HG02588 (cell line): Measurements from ENCODE around the gene PDZK1.
"Not testable (repeated sequence)": the region's sequence is repeated elsewhere in the genome, so short reads cannot be mapped to it uniquely, and the experiment has no call there.

Experiments used
- ATAC-seq: cut with Tn5 transposase; IDR thresholded peaks from one replicate; pipeline ENCODE4 v1.9.1; 2021; ENCODE audit warnings: mild to moderate bottlenecking, moderate library complexity; ENCODE audit not compliant: unreplicated experiment

The PDZK1 gene

GRCh38 chr1:145711213-145711651 lies 4.1 kb upstream of the PDZK1 start:
- no peak for ATAC-seq

DNA sequence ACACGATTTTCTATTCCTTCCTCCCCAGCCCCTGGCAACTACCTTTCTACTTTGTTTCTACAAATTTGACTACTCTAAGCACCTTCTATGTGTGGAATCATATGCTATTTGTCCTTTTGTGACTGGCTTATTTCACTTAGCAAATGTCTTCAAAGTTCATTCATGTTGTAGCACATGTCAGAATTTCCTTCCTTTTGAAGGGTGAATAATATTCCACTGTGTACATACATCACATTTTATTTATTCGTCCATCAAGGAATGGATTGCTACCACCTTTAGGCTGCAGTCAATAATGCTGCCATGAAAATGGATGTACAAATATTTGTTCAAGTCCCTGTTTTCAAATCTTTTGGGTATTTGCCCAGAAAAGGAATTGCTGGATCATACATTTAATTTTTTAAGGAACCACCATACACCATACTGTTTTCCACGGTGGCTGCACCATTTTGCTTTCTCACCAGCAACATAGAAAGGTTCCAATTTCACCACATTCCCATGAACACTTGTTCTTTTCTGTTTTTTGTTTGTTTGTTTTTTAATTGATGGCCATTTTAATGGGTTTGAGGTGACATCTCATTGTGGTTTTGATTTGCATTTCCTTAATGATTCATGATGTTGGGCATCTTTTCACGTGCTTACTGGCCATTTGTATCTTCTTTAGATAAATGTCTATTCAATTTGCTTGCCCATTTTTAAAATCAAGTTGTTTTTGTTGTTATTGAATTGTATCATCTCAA lies 3.3 kb upstream of the PDZK1 start:
- ATAC-seq, result no peak

DNA sequence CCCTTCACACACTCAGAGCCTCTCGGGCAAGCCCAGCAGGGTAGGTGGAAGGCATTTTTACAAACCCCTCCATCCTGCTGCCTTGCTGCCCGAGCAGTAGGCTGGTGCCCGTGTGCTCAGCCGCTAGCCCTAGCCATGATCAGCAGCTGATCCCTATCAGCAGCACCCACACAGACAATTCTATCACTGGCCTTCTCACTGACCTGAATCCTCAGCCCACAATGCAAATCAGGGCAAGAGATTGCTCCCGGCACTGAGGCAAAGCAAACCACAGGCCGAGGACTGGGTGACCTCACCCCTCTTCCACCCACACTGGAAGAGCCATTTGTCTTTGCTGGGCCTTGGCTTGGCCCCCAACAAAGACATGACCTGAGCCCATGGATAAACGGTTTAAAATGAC lies 895 bp upstream of the PDZK1 start:
- no peak for ATAC-seq

DNA sequence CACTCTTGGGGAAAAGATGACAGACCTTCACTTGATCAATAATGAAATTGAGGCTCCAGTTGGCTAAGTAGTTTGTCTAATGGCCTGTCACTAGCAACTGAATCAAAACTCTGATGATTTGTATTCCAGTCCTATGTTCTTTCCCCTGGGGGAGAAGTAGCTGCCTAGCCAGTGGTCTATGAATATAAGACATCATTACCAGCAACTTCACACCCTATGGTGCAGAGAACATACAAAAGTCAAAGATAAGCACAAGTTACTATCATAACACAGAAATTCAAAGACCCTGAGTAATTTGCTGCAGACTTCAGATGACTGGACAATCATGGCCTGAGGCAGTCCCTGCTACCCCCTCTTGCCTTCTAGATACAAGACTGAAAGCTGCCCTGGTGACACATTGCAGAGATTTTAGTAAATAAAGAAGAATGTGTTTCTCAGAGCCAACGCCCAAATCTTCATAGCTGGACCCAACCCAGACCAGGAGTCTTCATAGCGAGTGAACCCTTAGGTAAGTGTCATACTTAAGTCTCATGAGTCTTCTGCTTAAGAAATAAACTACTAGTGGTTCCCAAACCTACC lies 993 bp downstream of the PDZK1 start:
- no peak for ATAC-seq

GRCh38 chr1:145705622-145706021 lies 1.5 kb downstream of the PDZK1 start:
- ATAC-seq, result no peak

GRCh38 chr1:145702826-145703225 lies 4.3 kb downstream of the PDZK1 start:
- ATAC-seq, result no peak

GRCh38 chr1:145702052-145702451 lies 5.1 kb downstream of the PDZK1 start:
- ATAC-seq, result no peak

DNA sequence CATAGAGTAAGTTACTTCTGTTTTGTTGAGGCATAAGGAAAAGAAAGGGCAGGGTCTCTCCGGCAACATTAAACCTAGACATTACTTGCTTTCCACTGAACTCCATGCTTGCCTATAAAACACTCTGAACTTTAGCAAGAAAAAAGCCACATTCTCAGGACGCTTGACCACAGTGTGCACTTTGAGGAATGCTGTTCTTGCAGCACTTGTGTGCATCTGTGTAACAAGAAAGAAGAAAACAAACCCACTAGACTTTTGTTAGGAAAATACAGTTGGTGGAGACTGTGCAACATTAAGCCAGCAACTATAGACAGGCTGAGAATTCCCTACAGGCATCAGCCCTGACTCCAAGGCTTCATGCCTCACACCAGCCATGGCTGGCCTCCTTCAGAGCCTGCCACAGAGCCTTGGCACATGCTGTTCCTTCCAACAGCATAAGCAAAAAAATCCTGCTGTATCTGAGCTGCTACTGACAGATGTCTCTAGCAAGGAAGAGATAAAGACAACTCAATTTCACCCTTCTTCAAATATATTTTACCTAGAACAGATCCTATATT lies 5.8 kb downstream of the PDZK1 start:
- no peak for ATAC-seq

DNA sequence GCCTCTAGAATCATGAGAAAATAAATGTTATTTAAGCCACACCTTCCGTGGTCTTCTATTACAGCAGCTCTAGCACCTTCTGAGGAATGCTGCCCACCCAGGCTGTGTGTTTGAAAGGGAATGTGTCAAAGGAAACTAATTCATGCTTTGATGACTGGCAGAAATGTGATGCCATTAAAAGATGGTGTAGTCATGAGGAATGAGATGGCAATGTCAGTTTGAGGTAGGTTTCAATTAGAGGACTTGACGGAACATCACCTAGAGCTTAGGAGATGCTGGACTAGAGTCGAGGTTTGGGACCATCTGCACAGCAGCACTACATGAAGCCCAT lies 10.6 kb downstream of the PDZK1 start:
- ATAC-seq, result no peak

- no peak for ATAC-seq
Observed at GRCh38 chr1:145695821-145696629, 11.1 kb downstream of the PDZK1 start.

DNA sequence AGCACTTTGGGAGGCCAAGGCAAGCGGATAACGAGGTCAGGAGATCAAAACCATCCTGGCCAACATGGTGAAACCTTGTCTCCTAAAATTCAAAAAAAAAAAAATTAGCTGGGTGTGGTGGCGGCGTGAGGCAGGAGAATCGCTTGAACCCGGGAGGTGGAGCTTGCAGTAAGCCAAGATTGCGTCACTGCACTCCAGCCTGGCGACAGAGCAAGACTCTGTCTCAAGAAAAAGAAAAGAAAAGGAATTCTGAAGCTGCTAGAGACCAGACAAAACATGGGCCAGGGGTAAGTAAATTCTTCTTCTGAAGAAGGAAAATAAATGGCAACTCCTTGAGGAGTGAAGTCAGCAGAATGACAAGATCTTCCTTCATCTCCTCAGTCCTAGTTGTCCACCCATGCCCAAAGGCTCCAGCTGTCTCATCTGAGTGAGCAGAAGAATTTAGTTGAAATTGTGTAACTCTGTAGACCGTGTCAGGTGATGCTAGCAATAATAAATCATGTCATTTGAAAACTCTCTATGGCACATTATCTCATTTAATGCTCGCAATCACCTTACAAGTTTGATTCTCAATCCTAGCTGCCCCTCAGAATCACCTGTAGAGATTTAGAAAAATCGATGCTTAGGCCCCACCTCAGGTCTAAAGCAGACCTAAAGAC lies 14.3 kb downstream of the PDZK1 start:
- ATAC-seq, result no peak

DNA sequence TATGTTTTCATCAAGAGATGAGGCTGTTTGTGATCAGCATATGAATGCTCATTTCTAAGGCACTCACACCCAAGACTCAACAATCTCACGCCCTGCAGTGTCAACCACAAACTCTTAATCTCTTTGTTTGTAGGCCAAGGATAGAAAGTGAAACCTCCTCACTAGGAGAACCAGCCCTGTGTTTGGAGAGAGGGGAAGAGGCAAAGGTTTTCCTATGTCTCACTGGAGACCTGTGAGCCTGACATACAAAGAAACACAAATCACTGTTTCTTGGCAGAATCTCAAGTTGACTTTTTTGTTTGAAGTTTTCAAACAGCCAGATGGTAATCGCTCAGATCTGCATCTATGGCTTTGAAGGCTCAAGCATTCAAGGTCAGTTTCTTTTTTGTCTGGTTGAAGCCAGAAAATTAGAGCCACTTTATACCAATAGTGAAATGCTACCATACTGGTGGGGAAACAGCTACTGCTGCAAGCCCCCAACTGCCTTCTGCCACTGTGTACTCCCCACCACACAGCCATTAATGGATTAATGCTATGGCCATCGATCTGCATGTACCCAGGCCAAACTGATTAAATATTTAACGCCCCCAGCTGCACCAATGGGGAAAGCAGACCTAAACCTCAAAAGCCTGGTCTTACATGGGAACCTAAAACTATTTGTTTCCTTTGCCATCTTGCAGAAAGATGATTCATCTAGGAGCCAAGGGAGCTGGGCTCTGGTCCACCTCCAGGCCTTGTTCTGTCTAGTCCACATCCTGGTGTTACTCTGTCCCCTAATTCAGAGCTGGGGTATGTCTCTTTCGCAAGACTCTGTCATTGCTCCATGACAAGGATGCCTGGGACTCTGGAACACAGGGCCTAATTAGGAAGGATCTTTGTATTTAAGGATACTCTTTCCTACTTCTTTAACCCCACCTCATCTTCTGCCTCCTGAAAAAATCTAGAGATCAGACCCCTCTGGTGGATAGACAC lies 16.3 kb downstream of the PDZK1 start:
- ATAC-seq, result no peak

DNA sequence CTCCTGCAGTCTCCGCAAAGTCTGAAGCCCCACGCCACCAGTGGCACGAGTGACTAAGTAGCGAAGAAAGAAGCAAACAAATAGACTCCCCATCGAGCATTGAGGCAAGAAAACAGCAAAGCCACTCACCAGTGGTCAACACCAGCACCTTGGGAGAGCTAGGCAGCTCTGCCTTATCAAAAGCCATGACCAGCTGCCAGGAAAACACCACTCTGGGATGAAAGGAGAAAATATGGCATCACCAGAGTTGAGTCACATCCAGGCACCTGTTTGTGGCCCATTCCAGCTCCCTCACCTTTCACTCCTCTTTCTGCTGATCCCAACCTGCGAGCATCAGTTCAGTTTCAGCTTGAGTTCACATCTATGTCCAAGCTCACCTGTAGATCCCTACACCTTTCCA lies 17.2 kb downstream of the PDZK1 start:
- no peak for ATAC-seq

DNA sequence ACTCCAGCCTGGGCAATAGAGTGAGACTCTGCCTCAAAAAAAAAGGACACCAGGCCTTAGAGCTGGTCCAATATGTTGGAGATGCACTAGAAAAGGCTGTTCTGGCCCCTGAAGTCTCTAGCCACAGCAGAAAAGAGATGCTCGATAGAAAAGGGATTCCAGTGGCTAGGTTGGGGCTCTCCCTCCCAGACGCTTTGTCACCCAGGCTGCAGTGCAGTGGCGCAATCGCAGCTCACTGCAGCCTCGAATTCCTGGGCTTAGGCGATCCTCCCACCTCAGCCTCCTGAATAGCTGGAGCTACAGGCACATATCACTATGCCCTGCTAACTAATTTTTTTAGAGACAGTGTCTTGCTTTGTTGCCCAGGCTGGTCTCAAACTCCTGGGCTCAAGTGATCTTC lies 18.2 kb downstream of the PDZK1 start:
- ATAC-seq, result no peak

GRCh38 chr1:145688328-145688727 lies 18.8 kb downstream of the PDZK1 start:
- ATAC-seq, result no peak

- not testable (repeated sequence) for ATAC-seq
Observed at GRCh38 chr1:145686078-145686477, 21.1 kb downstream of the PDZK1 start.

DNA sequence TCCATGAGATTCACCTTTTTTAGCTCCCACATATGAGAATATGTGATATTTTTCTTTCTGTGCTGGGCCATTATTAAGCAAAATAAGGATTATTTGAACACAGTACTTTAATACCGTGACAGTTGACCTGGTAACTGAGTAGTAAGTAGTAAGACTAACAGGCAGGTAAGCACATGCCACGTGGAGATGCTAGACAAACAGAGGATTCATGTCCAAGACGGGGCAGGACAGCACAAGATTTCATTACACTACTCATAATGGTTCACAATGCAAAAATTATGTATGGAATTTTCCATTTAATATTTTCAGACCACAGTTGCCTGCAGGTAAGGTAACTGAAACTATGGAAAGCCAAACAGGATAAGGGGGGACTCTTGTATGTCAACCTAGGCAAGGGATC lies 22.3 kb downstream of the PDZK1 start:
- ATAC-seq, result not testable (repeated sequence)

DNA sequence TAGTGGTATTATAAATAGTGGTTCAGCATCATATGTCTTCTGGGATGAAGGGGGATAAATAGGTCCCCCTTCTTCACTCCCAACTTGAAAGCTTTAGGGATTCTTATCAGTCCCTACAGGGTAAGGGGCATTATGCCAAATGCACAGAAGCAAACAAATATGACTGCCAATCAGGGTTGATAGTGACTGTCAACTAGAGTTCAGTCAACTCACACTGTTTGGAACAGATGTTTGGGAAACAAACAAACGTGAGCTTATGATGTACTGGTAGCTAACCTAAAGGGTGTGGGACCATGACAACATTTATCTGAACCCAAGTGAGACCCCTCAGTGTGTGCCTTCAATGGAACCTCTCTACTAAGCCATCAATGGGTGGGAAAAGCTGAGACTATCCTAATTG lies 34.0 kb downstream of the PDZK1 start:
- ATAC-seq, result not testable (repeated sequence)

DNA sequence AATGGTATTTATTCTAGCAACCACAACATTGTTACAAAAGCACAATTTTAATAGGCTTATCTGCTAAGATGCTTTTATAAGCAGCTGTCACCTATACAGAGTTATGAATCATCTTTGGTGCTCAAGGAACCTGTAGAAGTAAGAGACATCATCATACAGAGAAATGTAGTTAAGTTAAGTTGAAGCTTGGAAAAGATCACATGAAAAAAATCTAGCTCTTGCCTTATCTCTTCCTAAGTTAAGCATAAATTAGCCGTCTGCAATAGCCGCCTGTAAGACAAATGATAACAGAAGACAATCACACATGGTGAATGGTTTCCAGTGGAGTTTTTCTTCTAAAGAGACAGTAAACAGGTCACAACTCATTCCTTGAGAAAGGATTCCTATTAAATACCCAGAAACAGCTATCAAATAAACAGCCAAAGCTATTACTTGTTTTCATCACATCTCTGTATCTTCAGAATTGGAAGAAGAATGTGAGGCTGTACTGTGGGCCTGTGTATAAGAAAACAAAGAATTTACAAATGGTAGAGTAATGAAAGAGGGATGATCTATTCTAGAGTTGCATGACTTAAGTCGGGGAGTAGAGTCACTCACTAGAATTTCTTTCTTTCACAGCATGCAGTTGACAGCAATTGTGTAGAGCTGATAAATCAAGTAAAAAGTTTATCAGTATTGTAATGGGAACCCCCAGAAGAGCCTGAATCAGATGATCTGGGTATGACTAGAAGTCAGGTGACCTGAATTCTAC lies 36.0 kb downstream of the PDZK1 start:
- ATAC-seq, result not testable (repeated sequence)
